H1 (cell line): Measurements from ENCODE around the gene FAM43B. TPM values are rescaled to one million over a fixed set of nuclear protein-coding genes. Genes with fewer than 3 reads are reported as not detected.

Source experiments
- CTCF ChIA-PET: fragments of 300-600 bp; sonication (Branson Sonifier 250); formaldehyde crosslinking; loops from one replicate; lab custom pipeline; 2021; ENCODE audit not compliant: partially characterized antibody; lab: Charles Lee
- POLR2A ChIA-PET: fragments of 300-600 bp; sonication (Branson Sonifier 250); formaldehyde crosslinking; loops from one replicate; lab custom pipeline; 2021; ENCODE audit warnings: inconsistent platforms; ENCODE audit not compliant: partially characterized antibody; lab: Charles Lee
- DNase-seq, 2 experiments: peaks; one replicate each; pipeline versions ENCODE4 v3.0.0 to v3.0.0-alpha.2; 2010 to 2022; ENCODE audit warnings: low spot score in 2 of 2, low read depth in 1 of 2, mixed read lengths in 1 of 2
- FAIRE-seq: peaks from 2 replicates; lab custom pipeline; 2011; peaks lifted over from hg19 to GRCh38; lab: Jason Lieb, UNC
- H2AFZ ChIP-seq: 2 replicates; pipeline ENCODE4 v1.8.1; 2012; ENCODE audit warnings: low read length, inconsistent platforms
- H2AK5ac ChIP-seq: 2 replicates; pipeline ENCODE4 v1.6.1; 2013; ENCODE audit warnings: low read depth, low read length
- H2BK120ac ChIP-seq: replicated peaks from 2 replicates; pipeline ENCODE3; 2013; ENCODE audit warnings: low read depth, low read length, inconsistent platforms
- H2BK12ac ChIP-seq: 2 replicates; pipeline ENCODE4 v1.6.1; 2013; ENCODE audit warnings: low read depth, low read length
- H2BK15ac ChIP-seq: 2 replicates; pipeline ENCODE4 v1.6.1; 2013; ENCODE audit warnings: low read length
- H2BK20ac ChIP-seq: 2 replicates; pipeline ENCODE4 v1.6.1; 2013; ENCODE audit warnings: low read length
- H2BK5ac ChIP-seq: 2 replicates; pipeline ENCODE4 v1.6.1; 2013; ENCODE audit warnings: low read depth, low read length
- H3K14ac ChIP-seq: 2 replicates; pipeline ENCODE4 v1.6.1; 2013; ENCODE audit warnings: inconsistent platforms; ENCODE audit not compliant: insufficient read length
- H3K18ac ChIP-seq: 2 replicates; pipeline ENCODE4 v1.6.1; 2013; ENCODE audit warnings: low read length; ENCODE audit errors: extremely low read depth
- H3K23ac ChIP-seq: 2 replicates; pipeline ENCODE4 v1.6.1; 2013; ENCODE audit warnings: inconsistent platforms; ENCODE audit not compliant: insufficient read length
- H3K23me2 ChIP-seq: 2 replicates; pipeline ENCODE4 v1.6.1; 2013; ENCODE audit warnings: low read depth, low read length
- H3K27ac ChIP-seq: 2 replicates; pipeline ENCODE4 v1.6.1; 2011; ENCODE audit warnings: low read depth, low read length, inconsistent platforms
- H3K27me3 ChIP-seq, 4 experiments: replicated peaks in 1 of 4; 1 replicate in 1 of 4; 2 replicates in 3 of 4; pipeline versions ENCODE4 v1.6.1 to v1.8.1; 2011 to 2013; ENCODE audit warnings: low read length in 3 of 4, mild to moderate bottlenecking in 3 of 4, inconsistent platforms in 2 of 4, mixed read lengths in 2 of 4, moderate library complexity in 1 of 4; ENCODE audit not compliant: control insufficient read depth in 3 of 4, insufficient read depth in 3 of 4; ENCODE audit errors: extremely low read depth in 1 of 4
- H3K36me3 ChIP-seq, 4 experiments: 2 replicates each; pipeline versions ENCODE4 v1.6.1 to v1.8.1; 2011 to 2013; ENCODE audit warnings: mild to moderate bottlenecking in 4 of 4, low read length in 3 of 4, moderate library complexity in 2 of 4, control low read depth in 1 of 4, inconsistent platforms in 1 of 4; ENCODE audit not compliant: insufficient read depth in 4 of 4, control insufficient read depth in 2 of 4
- H3K4ac ChIP-seq: replicated peaks from 2 replicates; pipeline ENCODE3; 2013; ENCODE audit warnings: low read length, low read depth, mixed read lengths, inconsistent platforms; ENCODE audit not compliant: insufficient read length
- H3K4me1 ChIP-seq, 4 experiments: replicated peaks in 1 of 4; 1 replicate in 1 of 4; 2 replicates in 3 of 4; pipeline versions ENCODE4 v1.6.1 to v1.8.1; 2011 to 2013; ENCODE audit warnings: low read length in 3 of 4, inconsistent platforms in 2 of 4, mixed read lengths in 1 of 4; ENCODE audit not compliant: insufficient read depth in 4 of 4, control insufficient read depth in 3 of 4
- H3K4me2 ChIP-seq, 2 experiments: 2 replicates each; pipeline versions ENCODE4 v1.6.1 to v1.8.1; 2011 to 2013; ENCODE audit warnings: low read depth in 2 of 2, low read length in 2 of 2, control low read depth in 1 of 2, inconsistent platforms in 1 of 2, mild to moderate bottlenecking in 1 of 2; ENCODE audit not compliant: insufficient read depth in 1 of 2
- H3K4me3 ChIP-seq, 4 experiments: fragments of 200-600, 300-600 bp in 1 of 4; sonication (generic), shearing (Covaris generic), sonication (Bioruptor Twin) in 1 of 4; 2 replicates each; pipeline versions ENCODE4 v1.5.1 to v1.8.1; 2011 to 2016; ENCODE audit warnings: low read length in 4 of 4, low read depth in 3 of 4, control low read depth in 2 of 4, inconsistent platforms in 2 of 4, mild to moderate bottlenecking in 2 of 4, mixed read lengths in 1 of 4, moderate library complexity in 1 of 4; ENCODE audit not compliant: insufficient read depth in 2 of 4; ENCODE audit errors: extremely low read depth in 1 of 4
- H3K56ac ChIP-seq: replicated peaks from 2 replicates; pipeline ENCODE3; 2013; ENCODE audit warnings: low read depth, mild to moderate bottlenecking, mixed read lengths, low read length, inconsistent platforms; ENCODE audit not compliant: insufficient read length
- H3K79me1 ChIP-seq: 2 replicates; pipeline ENCODE4 v1.6.1; 2013; ENCODE audit warnings: low read depth, low read length, control low read depth
- H3K79me2 ChIP-seq, 2 experiments: 2 replicates each; pipeline versions ENCODE4 v1.6.1 to v1.8.1; 2012 to 2013; ENCODE audit warnings: low read length in 2 of 2, mild to moderate bottlenecking in 2 of 2, inconsistent platforms in 1 of 2; ENCODE audit not compliant: insufficient read depth in 2 of 2, control insufficient read depth in 1 of 2
- H3K9ac ChIP-seq, 4 experiments: replicated peaks in 1 of 4; 1 replicate in 1 of 4; 2 replicates in 3 of 4; pipeline versions ENCODE4 v1.6.1 to v1.8.1; 2011 to 2013; ENCODE audit warnings: low read depth in 3 of 4, low read length in 3 of 4, control low read depth in 2 of 4, mild to moderate bottlenecking in 2 of 4, moderate library complexity in 2 of 4, inconsistent platforms in 1 of 4; ENCODE audit errors: extremely low read depth in 1 of 4
- H3K9me3 ChIP-seq, 2 experiments: 2 replicates each; pipeline versions ENCODE4 v1.6.1 to v1.8.1; 2012 to 2013; ENCODE audit warnings: mild to moderate bottlenecking in 2 of 2, moderate library complexity in 2 of 2, control low read depth in 1 of 2, inconsistent platforms in 1 of 2, low read depth in 1 of 2, low read length in 1 of 2, mixed read lengths in 1 of 2; ENCODE audit not compliant: insufficient read depth in 2 of 2
- H4K20me1 ChIP-seq, 2 experiments: replicated peaks in 1 of 2; 2 replicates each; pipeline versions ENCODE3 to v1.8.1; 2011 to 2013; ENCODE audit warnings: inconsistent platforms in 2 of 2, low read length in 2 of 2, mild to moderate bottlenecking in 1 of 2; ENCODE audit not compliant: insufficient read depth in 2 of 2, control insufficient read depth in 1 of 2
- H4K5ac ChIP-seq: 2 replicates; pipeline ENCODE4 v1.6.1; 2013; ENCODE audit warnings: low read length, low read depth, mixed read lengths, inconsistent platforms; ENCODE audit not compliant: insufficient read length
- H4K8ac ChIP-seq: 2 replicates; pipeline ENCODE4 v1.8.0; 2013; ENCODE audit warnings: mild to moderate bottlenecking, moderate library complexity, low read length, inconsistent platforms; ENCODE audit not compliant: insufficient read depth; ENCODE audit errors: extremely low read depth
- H4K91ac ChIP-seq: replicated peaks from 2 replicates; pipeline ENCODE3; 2013; ENCODE audit warnings: low read length, mixed read lengths, inconsistent platforms; ENCODE audit not compliant: insufficient read length
- KDM1A ChIP-seq: fragments of 200-600, 300-600 bp; sonication (generic); IDR thresholded peaks from 2 replicates; pipeline ENCODE4 v1.7.1; 2016; ENCODE audit warnings: mild to moderate bottlenecking, low read length, borderline replicate concordance
- KDM5A ChIP-seq: fragments of 200-600 bp; IDR thresholded peaks from 2 replicates; pipeline ENCODE4 v1.7.1; 2012; ENCODE audit warnings: mild to moderate bottlenecking, low read length, inconsistent platforms, mixed read lengths
- WGBS, 2 experiments: shearing (Covaris generic) in 1 of 2; methylation state at CpG; one replicate each; pipeline versions ENCODE4 v1.1.6 to v1.1.7; 2013 to 2015; ENCODE audit warnings: low lambda C conversion rate in 2 of 2, mixed read lengths in 2 of 2, inconsistent platforms in 1 of 2, low coverage in 1 of 2, missing lambda C conversion rate in 1 of 2; ENCODE audit not compliant: insufficient replicate concordance in 2 of 2, insufficient coverage in 1 of 2, insufficient read length in 1 of 2; ENCODE audit errors: extremely low coverage in 1 of 2, missing lambda C conversion rate in 1 of 2; 5-methylcytosine and 5-hydroxymethylcytosine counted together
- polyA plus RNA-seq, 7 experiments: library from polyadenylated mRNA; depleted of rRNA in 3 of 7; stranded (reverse) in 5 of 7; unstranded in 2 of 7; fragments of >200 nt in 5 of 7; fragments of 200-250 nt in 2 of 7; gene quantifications; 1 replicate in 5 of 7; 2 replicates in 1 of 7; 4 replicates in 1 of 7; pipeline versions ENCODE4 v1.2.1 to v1.2.3, GENCODE V29; 2011 to 2013; ENCODE audit warnings: missing spikeins in 2 of 7, mixed read lengths in 2 of 7
- total RNA-seq: library from RNA; stranded (reverse); fragmentation: NEBNext Ultra II Directional; extraction: Animal tissue kit (Norgen Biotek cat#: 25700); gene quantifications from 2 replicates; pipeline ENCODE4 v1.2.1, GENCODE V29; 2021

The FAM43B gene
- total and polyA plus RNA-seq, 2 of the 8 experiments (the other 6 are each of a cell fraction or from before 2014, with no cell fraction given), result 0.88 to 2.2 TPM

GRCh38 chr1:20560966-20561365 lies 8.6 kb downstream of the FAM43B start:
- H4K20me1 ChIP-seq, result no peaks in the 10 kb centered on the region

More at GRCh38 chr1:20560966-20561365, 8.6 kb downstream of the FAM43B start:
- no peak overlapping the region for H2BK12ac ChIP-seq
- H2AFZ ChIP-seq, result no peak overlapping the region
- no peaks in the 10 kb centered on the region for H3K23me2 ChIP-seq
- H3K36me3 ChIP-seq, result no peaks in the 10 kb centered on the region
- no peak overlapping the region for H3K23ac ChIP-seq
- no peaks in the 10 kb centered on the region for H3K9me3 ChIP-seq
- no peak overlapping the region for H3K4me3 ChIP-seq
- no peak for FAIRE-seq
- H3K27ac ChIP-seq, result no peak overlapping the region
- no peak overlapping the region for H2BK5ac ChIP-seq
- WGBS, 2 experiments, result 20% methylated on average over 1 of the region's 1 CpG; no CpG with 5 or more reads in 1 of the 2 experiments
- H3K18ac ChIP-seq, result no peak overlapping the region
- no peak overlapping the region for H4K91ac ChIP-seq
- H3K27me3 ChIP-seq, result peaks cover 0 to 9% (median 3%) of the 10 kb centered on the region in 4 experiments; a peak in 6 of 7 replicates
- no peak for DNase-seq
- no peak overlapping the region for H2BK120ac ChIP-seq
- H3K4me1 ChIP-seq, result peaks cover 0 to 3% (median 0%) of the 10 kb centered on the region in 4 experiments; a peak in 1 of 7 replicates
- TF ChIP-seq KDM5A, result no peak
- 0 out of 2 replicates have a peak, but pooled peaks have one; percentile 11 for TF ChIP-seq KDM1A
- H3K79me1 ChIP-seq, result no peaks in the 10 kb centered on the region
- H3K14ac ChIP-seq, result no peak overlapping the region
- no peak overlapping the region for H2BK15ac ChIP-seq
- H3K4me2 ChIP-seq, result no peak overlapping the region
- H4K8ac ChIP-seq, result no peak overlapping the region
- no peaks in the 10 kb centered on the region for H3K79me2 ChIP-seq
- H2BK20ac ChIP-seq, result no peak overlapping the region
- no peak overlapping the region for H2AK5ac ChIP-seq
- H4K5ac ChIP-seq, result no peak overlapping the region
- no peak overlapping the region for H3K9ac ChIP-seq
- H3K4ac ChIP-seq, result no peak overlapping the region
- POLR2A ChIA-PET, result no interaction called here
- CTCF ChIA-PET, result no interaction called here
- no peak overlapping the region for H3K56ac ChIP-seq
